ENCODE data around the gene DENND1B. TPM values are rescaled to one million over a fixed set of nuclear protein-coding genes. Genes with fewer than 3 reads are reported as not detected.

The DENND1B gene
- polyA plus RNA-seq, 2 of the 4 experiments (the other 2 are of a cell fraction) = 2.9 to 10.5 TPM

DNA sequence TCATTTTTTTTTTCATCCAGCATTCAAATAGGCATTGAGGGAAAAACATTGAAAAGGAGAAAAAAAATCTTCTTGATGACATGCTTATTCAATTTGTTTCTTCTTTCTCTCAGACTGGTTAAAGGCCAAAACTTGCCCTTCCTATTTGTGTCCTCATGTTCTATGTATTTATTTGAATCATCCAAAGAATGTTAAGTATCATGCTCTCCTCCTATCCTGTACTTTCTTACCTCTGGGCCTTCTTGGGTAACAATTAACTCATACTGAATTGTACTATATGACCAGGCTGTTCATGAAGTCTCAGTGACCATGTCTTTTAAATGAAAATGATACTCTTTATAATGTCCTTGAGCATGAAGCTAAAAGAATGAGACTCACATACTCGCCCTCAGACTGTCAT is 36.5 kb upstream of the DENND1B start:
- H3K27ac ChIP-seq = no peak overlapping the region
- H3K4me3 ChIP-seq = no peak overlapping the region
- FAIRE-seq = no peak
- H3K4me2 ChIP-seq = no peak overlapping the region
- H3K4me1 ChIP-seq = no peaks in the 10 kb centered on the region
- 19% methylated on average over 1 of the region's 1 CpG for WGBS (ENCODE audit: missing lambda C conversion rate)
- DNase-seq (ENCODE audit: low read depth in 1 of 2, low spot score in 1 of 2) = no peak
- no peaks in the 10 kb centered on the region; the same call in 2 of the 3 replicates for H3K9me3 ChIP-seq
- ATAC-seq = no peak
- CTCF ChIA-PET = no interaction called here
- POLR2A ChIA-PET = no interaction called here
- TF ChIP-seq RNF2 (IDR thresholded peaks at IDR 0.05; ENCODE audit: borderline replicate concordance, low read depth) (no peak), ZC3H11A (IDR thresholded peaks at IDR 0.05) (no peak), RAD21 (conservative IDR thresholded peaks at IDR 0.05 in 1 of 2, IDR thresholded peaks at IDR 0.05 in 1 of 2) (no peak), MYC (IDR thresholded peaks at IDR 0.05; ENCODE audit: borderline replicate concordance, low read length) (no peak), NR3C1 (IDR thresholded peaks at IDR 0.05) (no peak), NPAS2 (CRISPR knock-in tag; IDR thresholded peaks at IDR 0.05; ENCODE audit: borderline replicate concordance) (no peak), HDAC2 (IDR thresholded peaks at IDR 0.05) (no peak), EP300 (IDR thresholded peaks at IDR 0.05) (no peak), HEYL (CRISPR knock-in tag; IDR thresholded peaks at IDR 0.05) (no peak), BHLHE40 (IDR thresholded peaks at IDR 0.05; ENCODE audit: low read depth, low read length) (no peak)
- TF ChIP-seq, protein P1, sequence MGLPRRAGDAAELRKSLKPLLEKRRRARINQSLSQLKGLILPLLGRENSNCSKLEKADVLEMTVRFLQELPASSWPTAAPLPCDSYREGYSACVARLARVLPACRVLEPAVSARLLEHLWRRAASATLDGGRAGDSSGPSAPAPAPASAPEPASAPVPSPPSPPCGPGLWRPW (IDR thresholded peaks at IDR 0.05) = no peak

DNA sequence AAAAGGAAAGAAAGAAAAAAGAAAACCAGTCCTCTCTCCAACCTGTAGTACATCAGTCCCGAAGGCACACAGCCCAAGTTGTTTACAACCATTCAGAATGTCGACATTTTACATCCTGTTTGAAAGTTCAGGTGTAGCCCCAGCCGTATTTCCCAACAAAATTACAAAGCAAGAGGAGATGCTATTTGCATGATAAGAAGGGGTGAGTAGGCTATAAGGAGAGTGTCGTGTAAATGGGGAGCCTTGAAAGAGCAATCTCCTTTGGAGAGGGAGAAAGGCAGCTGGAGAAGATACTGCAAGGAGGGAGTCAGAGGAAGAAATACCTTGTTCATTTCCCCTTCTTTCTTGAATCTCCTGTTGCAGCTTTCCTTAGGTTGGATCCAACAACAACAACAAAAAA is 35.5 kb upstream of the DENND1B start:
- DNase-seq (ENCODE audit: low read depth in 1 of 2, low spot score in 1 of 2) (no peak), FAIRE-seq (no peak), ATAC-seq (no peak)
- Histone ChIP-seq H3K4me2 (no peak overlapping the region), H3K4me3 (no peak overlapping the region), H3K4me1 (no peaks in the 10 kb centered on the region), H3K9me3 (no peaks in the 10 kb centered on the region; the same call in 2 of the 3 replicates), H3K27ac (no peak overlapping the region)
- WGBS (ENCODE audit: missing lambda C conversion rate) = 33% methylated on average over 4 of the region's 4 CpGs
- ChIA-PET POLR2A (no interaction called here), CTCF (no interaction called here)
- TF ChIP-seq FOSL2 (IDR thresholded peaks at IDR 0.05) = no peak
- no peak for TF ChIP-seq FOSL2 (CRISPR knock-in tag; IDR thresholded peaks at IDR 0.05)
- no peak for TF ChIP-seq EHMT2 (IDR thresholded peaks at IDR 0.05; ENCODE audit: low read depth)
- no peak for TF ChIP-seq EHF (CRISPR knock-in tag; IDR thresholded peaks at IDR 0.05)
- no peak for TF ChIP-seq CHD2 (IDR thresholded peaks at IDR 0.05; ENCODE audit: low read length, partially characterized antibody)
- TF ChIP-seq, protein P2, sequence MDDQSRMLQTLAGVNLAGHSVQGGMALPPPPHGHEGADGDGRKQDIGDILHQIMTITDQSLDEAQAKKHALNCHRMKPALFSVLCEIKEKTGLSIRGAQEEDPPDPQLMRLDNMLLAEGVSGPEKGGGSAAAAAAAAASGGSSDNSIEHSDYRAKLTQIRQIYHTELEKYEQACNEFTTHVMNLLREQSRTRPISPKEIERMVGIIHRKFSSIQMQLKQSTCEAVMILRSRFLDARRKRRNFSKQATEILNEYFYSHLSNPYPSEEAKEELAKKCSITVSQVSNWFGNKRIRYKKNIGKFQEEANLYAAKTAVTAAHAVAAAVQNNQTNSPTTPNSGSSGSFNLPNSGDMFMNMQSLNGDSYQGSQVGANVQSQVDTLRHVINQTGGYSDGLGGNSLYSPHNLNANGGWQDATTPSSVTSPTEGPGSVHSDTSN (IDR thresholded peaks at IDR 0.05) = no peak
- TF ChIP-seq KDM1A (IDR thresholded peaks at IDR 0.05; ENCODE audit: low read depth) = no peak
- TF ChIP-seq MAFK (IDR thresholded peaks at IDR 0.05; ENCODE audit: partially characterized antibody) = no peak
- TF ChIP-seq POLR2A (IDR thresholded peaks at IDR 0.05; ENCODE audit: low read length) = no peak
- TF ChIP-seq NR3C1 (IDR thresholded peaks at IDR 0.05) = no peak
- TF ChIP-seq, protein P3, sequence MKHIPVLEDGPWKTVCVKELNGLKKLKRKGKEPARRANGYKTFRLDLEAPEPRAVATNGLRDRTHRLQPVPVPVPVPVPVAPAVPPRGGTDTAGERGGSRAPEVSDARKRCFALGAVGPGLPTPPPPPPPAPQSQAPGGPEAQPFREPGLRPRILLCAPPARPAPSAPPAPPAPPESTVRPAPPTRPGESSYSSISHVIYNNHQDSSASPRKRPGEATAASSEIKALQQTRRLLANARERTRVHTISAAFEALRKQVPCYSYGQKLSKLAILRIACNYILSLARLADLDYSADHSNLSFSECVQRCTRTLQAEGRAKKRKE (CRISPR knock-in tag; IDR thresholded peaks at IDR 0.05; ENCODE audit: low read depth) = no peak
- TF ChIP-seq RFX5 (IDR thresholded peaks at IDR 0.05) = no peak
- no peak for TF ChIP-seq NFE2L2 (conservative IDR thresholded peaks at IDR 0.05; ENCODE audit: low read length)
- TF ChIP-seq, protein P4, sequence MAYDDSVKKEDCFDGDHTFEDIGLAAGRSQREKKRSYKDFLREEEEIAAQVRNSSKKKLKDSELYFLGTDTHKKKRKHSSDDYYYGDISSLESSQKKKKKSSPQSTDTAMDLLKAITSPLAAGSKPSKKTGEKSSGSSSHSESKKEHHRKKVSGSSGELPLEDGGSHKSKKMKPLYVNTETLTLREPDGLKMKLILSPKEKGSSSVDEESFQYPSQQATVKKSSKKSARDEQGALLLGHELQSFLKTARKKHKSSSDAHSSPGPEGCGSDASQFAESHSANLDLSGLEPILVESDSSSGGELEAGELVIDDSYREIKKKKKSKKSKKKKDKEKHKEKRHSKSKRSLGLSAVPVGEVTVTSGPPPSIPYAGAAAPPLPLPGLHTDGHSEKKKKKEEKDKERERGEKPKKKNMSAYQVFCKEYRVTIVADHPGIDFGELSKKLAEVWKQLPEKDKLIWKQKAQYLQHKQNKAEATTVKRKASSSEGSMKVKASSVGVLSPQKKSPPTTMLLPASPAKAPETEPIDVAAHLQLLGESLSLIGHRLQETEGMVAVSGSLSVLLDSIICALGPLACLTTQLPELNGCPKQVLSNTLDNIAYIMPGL (CRISPR knock-in tag; IDR thresholded peaks at IDR 0.05; ENCODE audit: borderline replicate concordance) = no peak
- no peak for TF ChIP-seq CBX2 (IDR thresholded peaks at IDR 0.05; ENCODE audit: borderline replicate concordance, low read depth)
- TF ChIP-seq POLR2AphosphoS2 (conservative IDR thresholded peaks at IDR 0.05; ENCODE audit: low read length) = no peak

All from A549 (cell line).